GM21381 (cell line): ENCODE data around the gene KRT33A.

Source experiments
- ATAC-seq: cut with Tn5 transposase; IDR thresholded peaks from one replicate; pipeline ENCODE4 v1.9.1; 2021; ENCODE audit warnings: mild to moderate bottlenecking, moderate library complexity; ENCODE audit not compliant: unreplicated experiment

The KRT33A gene

DNA sequence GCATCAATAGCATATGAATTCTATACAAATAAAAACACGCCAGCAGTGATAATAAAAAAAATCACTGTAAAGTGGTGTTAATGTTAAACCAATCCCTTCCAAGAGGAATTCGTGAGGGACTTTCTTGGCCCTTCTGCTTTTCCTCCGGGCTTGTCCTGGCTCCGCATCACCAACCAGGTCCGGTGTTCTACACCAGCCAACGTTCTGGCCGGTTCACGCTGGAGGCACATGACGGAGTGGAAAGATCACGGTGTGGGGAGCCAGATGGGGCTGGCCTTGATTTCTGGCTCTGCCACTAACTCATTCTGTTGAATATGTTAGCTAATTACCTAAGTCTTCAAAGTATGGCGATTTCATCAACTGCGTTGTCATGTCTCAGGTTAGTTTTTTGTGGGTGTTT lies 46.5 kb downstream of the KRT33A start:
- no peak for ATAC-seq

DNA sequence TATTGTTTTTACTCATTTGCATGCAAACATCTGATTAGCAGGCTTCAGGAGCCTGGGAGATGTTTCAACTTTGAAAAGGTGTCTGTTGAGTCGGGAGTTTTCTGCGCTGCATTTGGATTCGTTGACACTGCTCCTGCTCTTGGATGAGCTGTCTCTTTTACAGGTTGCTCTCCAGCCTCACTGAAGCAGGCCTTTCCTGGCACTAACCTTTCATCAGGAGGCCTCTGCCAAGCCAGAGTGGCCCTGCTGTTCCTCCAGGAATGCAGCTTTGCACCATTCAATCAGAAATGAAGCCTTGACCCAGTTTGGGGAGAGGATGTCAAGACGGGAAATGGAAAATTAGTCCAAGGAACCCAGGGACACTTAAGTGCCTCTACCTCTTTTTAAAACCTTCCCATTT lies 47.6 kb downstream of the KRT33A start:
- ATAC-seq = no peak

- ATAC-seq = no peak
Observed at GRCh38 chr17:41301916-41302901, 48.4 kb downstream of the KRT33A start, which contains the start of gene KRTAP29-1. Gene KRTAP29-1, minus strand, starts transcription at chr17:41302851. Its CDS starts 0 bp downstream, at chr17:41302851.

DNA sequence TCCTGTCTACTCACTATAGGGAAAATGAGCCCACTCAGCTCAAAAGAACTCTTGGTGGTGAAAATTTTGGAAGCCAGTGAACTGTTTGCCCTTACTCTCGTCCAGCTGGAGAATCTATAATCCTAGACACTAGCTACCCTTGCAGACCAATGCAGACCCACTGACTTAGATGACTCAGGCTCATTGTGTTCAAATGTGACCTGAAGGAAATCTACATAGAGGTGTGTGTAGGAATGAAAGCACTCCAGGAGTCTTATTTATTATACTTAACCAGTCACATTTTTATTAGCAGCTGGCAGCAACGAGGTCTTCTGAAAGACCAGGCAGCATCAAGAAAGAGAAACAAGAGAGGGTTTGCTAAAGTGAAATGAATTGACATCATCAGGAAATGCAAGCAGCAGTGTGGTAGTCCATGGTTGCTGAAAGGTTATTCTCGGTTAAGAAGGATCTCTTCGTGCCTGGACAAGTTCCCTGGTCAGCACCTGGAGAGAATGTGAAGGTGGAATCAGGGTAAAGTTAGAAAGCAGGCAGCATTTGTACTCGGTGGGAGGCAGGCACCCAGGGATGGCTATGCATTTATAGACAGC lies 49.3 kb downstream of the KRT33A start:
- no peak for ATAC-seq

- no peak for ATAC-seq
Observed at GRCh38 chr17:41298458-41299135, 52.0 kb downstream of the KRT33A start.

DNA sequence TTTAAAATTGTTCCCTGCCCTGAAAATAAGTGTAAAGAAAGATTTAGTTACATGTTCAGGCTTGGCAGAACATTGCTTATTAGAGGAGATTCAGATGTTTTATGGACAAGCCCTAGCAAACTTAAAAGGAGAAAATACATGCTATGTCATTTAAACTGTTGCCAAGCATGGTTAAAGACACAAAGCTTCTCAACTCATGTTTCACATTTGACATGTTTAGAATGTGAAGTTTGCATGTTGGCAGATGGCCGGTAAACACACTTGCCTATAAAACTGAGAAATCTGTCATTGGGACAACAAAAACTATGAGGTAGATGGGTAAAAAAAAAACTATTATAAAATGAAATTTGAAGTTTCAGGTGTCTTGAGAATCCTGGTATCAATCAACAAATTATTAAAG lies 53.8 kb downstream of the KRT33A start:
- no peak for ATAC-seq
